Measurements from ENCODE around the gene SLC25A23. TPM values are rescaled to one million over a fixed set of nuclear protein-coding genes. Genes with fewer than 3 reads are reported as not detected.

The SLC25A23 gene
- 16.8 to 19.2 TPM (median 17.5 TPM) in 5 replicates for total RNA-seq (2022; extraction: Qiagen RNA extraction)

DNA sequence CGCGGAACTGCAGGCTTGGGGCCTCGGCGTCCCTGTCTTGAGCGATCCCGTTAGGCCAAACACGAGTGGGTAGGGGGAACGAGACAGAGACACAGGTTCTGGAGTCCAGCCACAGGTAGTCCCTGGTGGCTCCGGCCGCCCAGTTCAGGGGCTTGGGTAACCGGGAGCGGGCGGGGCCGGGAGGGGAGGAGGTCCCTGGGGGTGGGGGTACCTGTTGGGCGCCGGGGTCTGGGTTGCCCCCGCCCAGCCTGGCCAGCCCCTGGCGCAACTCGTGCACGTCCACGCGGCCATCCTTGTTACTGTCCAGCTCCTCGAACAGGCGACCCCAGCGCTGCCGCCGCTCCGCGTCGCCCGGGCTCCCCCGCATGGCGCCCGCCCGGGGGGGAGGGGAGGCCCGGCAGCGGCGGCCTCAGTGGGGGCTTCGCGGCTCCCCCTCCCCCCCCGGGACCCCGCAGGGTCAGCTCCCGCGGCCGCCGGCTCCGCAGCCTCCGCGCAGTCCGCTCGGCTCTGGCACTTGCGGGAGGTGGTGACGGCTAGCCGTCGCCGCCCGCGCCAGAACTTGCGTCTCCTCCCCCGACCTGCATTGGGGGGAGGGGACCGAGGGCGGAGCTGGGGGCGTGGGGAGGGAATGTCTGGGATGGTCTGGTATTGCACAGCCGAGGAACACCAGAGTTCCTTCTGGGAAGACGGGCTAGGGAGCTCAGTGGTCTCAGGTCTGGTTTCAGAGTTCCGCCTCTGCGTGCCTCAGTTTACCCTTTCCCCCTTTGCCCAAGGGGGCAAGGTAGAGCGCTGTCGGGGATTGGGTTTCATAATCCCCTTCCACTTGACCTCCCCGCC, at the start of gene SLC25A23:
SLC25A23 (minus strand) TSS at position 531 of the 837 bp plus-strand sequence; CDS start at position 367, 164 bp downstream.

GRCh38 chr19:6501740-6502648, 42.4 kb upstream of the SLC25A23 start, which contains the start of gene TUBB4A:
Gene TUBB4A, minus strand, starts transcription at chr19:6502309. Its CDS starts 97 bp downstream, at chr19:6502212.

DNA sequence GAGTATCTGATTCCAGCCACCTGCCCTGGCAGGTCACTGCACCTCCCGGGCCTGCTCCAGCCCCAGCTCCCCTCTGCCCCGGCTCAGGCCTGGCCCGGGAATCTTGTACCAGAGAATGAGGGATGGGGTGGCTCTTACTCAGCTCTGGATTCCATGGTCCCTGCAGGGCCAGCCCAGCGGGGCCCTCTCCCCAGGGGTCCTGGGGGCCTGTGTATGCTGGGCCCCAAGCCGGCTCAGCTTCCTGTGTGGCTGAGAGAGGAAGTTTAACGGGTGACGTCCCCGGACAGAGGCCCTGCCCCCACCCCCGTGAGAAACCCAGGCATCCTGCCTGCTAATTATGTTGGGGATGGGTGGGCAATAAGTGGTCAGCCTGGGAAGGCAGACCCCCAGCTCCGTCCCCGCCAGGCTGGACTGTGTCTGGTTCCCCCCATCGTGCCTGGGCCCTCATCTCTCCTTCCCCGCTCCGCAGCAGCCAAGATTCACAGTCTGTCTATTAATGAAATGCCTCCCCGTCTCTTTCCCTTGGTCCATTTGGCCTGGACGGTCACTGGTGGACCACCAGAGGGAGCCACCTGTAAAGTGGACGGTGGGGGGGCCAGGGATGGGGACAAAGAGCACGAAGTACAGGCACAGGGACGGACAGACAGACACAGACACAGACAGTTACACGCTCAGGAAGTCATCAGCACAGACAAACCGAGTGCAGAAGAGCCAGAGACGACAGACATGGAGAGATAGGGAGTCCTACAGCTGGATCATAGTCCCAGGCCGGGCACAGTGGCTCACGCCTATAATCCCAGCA, 22.1 kb upstream of the SLC25A23 start, which contains the start of gene DENND1C:
DENND1C (minus strand) TSS at position 247 of the 802 bp plus-strand sequence; CDS start at position 155, 92 bp downstream.

GRCh38 chr19:6464070-6464873, 4.7 kb upstream of the SLC25A23 start, which contains the start of gene CRB3:
Gene CRB3, plus strand, starts transcription at chr19:6464271. Its CDS starts 431 bp downstream, at chr19:6464702.

GRCh38 chr19:6433663-6434062, 25.9 kb downstream of the SLC25A23 start, which contains the start of gene SLC25A41:
Gene SLC25A41, minus strand, starts transcription at chr19:6433763. Its CDS starts 70 bp downstream, at chr19:6433693.

GRCh38 chr19:6424195-6424938, 35.2 kb downstream of the SLC25A23 start, which contains the start of gene KHSRP:
Gene KHSRP, minus strand, starts transcription at chr19:6424811. Its CDS starts 110 bp downstream, at chr19:6424701.

DNA sequence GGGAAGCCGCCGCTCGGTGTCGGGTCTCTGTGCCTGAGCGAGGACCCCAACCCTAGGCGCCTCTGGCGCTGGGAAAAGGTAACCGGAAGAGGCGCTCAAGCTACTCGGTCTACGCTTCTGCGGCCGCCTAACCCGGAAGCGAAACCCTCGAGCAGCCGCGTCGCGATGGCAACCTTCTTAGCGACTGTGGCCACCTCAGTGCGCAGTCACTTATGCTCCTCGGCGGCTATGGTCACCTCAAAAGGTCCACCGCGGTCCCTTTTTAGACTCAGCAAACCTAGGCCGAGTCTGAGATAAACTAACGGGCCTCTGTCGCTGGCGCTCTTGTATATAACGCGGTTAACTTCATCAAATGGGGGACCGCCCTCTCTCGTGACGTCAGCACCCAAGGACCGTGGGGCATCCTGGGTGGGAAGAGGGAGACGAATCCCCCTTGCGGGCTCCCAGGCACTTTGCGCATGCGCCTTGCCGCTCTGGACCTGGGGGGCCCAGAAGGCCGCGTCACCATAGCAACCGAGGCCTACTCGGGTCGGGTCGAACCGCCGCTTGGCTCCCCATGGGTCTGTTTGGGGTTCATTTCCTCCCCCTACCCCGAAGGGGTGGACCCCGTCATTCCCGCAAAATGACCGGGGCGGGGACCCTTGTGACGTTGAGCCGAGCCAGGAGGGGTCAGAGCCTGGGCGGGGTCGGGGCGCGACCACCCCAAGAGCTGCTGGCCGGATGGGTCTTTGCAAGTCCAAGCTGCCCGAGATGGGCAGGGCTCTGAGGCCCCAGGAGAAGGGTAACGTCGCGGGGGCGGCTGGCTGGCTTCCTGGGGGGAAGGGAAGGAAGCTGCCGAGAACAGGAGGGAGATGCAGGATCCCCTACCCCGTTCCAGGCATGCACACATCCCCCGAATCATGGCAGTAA, 66.3 kb downstream of the SLC25A23 start, which contains the start of gene GTF2F1:
GTF2F1 (minus strand) TSS at position 91 of the 909 bp plus-strand sequence. CDS start 169 bp downstream, outside the sequence.

Other genes starting within 250 kb of the SLC25A23 start
- 16.0 to 23.5 TPM (median 22.9 TPM) in 5 replicates for gene MLLT1, start 179.8 kb downstream of the SLC25A23 start, total RNA-seq (2022; extraction: Qiagen RNA extraction)
- gene ACER1, start 126.2 kb downstream of the SLC25A23 start, total RNA-seq (2022; extraction: Qiagen RNA extraction) = not detected in 5 replicates
- 43.6 to 76.8 TPM (median 73.7 TPM) in 5 replicates for gene CLPP, start 98.3 kb downstream of the SLC25A23 start, total RNA-seq (2022; extraction: Qiagen RNA extraction)
- 17.1 to 40.8 TPM (median 36.2 TPM) in 5 replicates for gene ALKBH7, start 87.0 kb downstream of the SLC25A23 start, total RNA-seq (2022; extraction: Qiagen RNA extraction)
- gene PSPN, start 83.9 kb downstream of the SLC25A23 start, total RNA-seq (2022; extraction: Qiagen RNA extraction) = 0.51 to 1.1 TPM (median 0.75 TPM) in 5 replicates
- gene GTF2F1, start 66.6 kb downstream of the SLC25A23 start, total RNA-seq (2022; extraction: Qiagen RNA extraction) = 52.5 to 56.7 TPM (median 56.4 TPM) in 5 replicates
- gene KHSRP, start 35.0 kb downstream of the SLC25A23 start, total RNA-seq (2022; extraction: Qiagen RNA extraction) = 190 to 207 TPM (median 197 TPM) in 5 replicates
- 0.08 to 0.15 TPM (median 0.14 TPM) in 4 of 5 replicates, not detected in the other for gene SLC25A41, start 26.0 kb downstream of the SLC25A23 start, total RNA-seq (2022; extraction: Qiagen RNA extraction)
- gene CRB3, start 4.5 kb upstream of the SLC25A23 start, total RNA-seq (2022; extraction: Qiagen RNA extraction) = 2.9 to 5.1 TPM (median 4.1 TPM) in 5 replicates
- 0.08 to 0.25 TPM (median 0.22 TPM) in 5 replicates for gene DENND1C, start 22.0 kb upstream of the SLC25A23 start, total RNA-seq (2022; extraction: Qiagen RNA extraction)
- gene TUBB4A, start 42.5 kb upstream of the SLC25A23 start, total RNA-seq (2022; extraction: Qiagen RNA extraction) = 6.7 to 7.3 TPM (median 7.0 TPM) in 5 replicates
- 2.4 to 4.6 TPM (median 3.7 TPM) in 5 replicates for gene TNFSF9, start 71.2 kb upstream of the SLC25A23 start, total RNA-seq (2022; extraction: Qiagen RNA extraction)
- gene CD70, start 131.4 kb upstream of the SLC25A23 start, total RNA-seq (2022; extraction: Qiagen RNA extraction) = 12.1 to 25.6 TPM (median 19.9 TPM) in 5 replicates
- gene TNFSF14, start 210.4 kb upstream of the SLC25A23 start, total RNA-seq (2022; extraction: Qiagen RNA extraction) = 0.04 to 0.17 TPM (median 0.07 TPM) in 5 replicates

Measured in A549 treated with AZD2906 at 1 μM for 4 hours (cell line).